A549 (cell line): ENCODE measurements around the gene FOS.
A peak's percentile ranks its signal among the peaks of the same experiment; 100 is the strongest.

ENCODE experiments used
- CTCF ChIP-seq: fragments of >200 bp; sonication (Bioruptor Twin); formaldehyde crosslinking; IDR thresholded peaks from 3 replicates; pipeline ENCODE4 v1.5.1; 2016
- EHMT2 ChIP-seq: fragments of 200-600 bp; sonication (generic); IDR thresholded peaks from 2 replicates; pipeline ENCODE4 v1.6.1; 2016; ENCODE audit warnings: antibody characterized with exemption, low read depth, mild to moderate bottlenecking, moderate library complexity
- EP300 ChIP-seq, 2 experiments: fragments of >200 bp; sonication (Bioruptor Twin); formaldehyde crosslinking; IDR thresholded peaks; 2 replicates in 1 of 2; 3 replicates in 1 of 2; pipeline ENCODE4 v1.6.1; 2016 to 2017
- HOXA7 ChIP-seq: fragments of 250-450 bp; sonication (Bioruptor Pico); IDR thresholded peaks from 2 replicates; pipeline ENCODE4 v1.5.0; 2020; ENCODE audit warnings: mild to moderate bottlenecking, moderate library complexity
- JUN ChIP-seq, 2 experiments: fragments of >200 bp; sonication (Bioruptor Twin); formaldehyde crosslinking; IDR thresholded peaks; 2 replicates in 1 of 2; 3 replicates in 1 of 2; pipeline ENCODE4 v1.6.1; 2016 to 2017
- JUNB ChIP-seq: fragments of >200 bp; sonication (Bioruptor Twin); formaldehyde crosslinking; IDR thresholded peaks from 2 replicates; pipeline ENCODE4 v1.6.1; 2016
- KDM1A ChIP-seq: fragments of 200-600 bp; sonication (generic); IDR thresholded peaks from 2 replicates; pipeline ENCODE4 v1.6.1; 2016; ENCODE audit warnings: low read depth, mild to moderate bottlenecking
- POLR2A ChIP-seq: IDR thresholded peaks from 2 replicates; pipeline ENCODE4 v1.6.1; 2012; ENCODE audit warnings: mild to moderate bottlenecking, low read length
- RNF2 ChIP-seq: fragments of 200-600 bp; sonication (generic); IDR thresholded peaks from 2 replicates; pipeline ENCODE4 v1.6.1; 2016; ENCODE audit warnings: low read depth, mild to moderate bottlenecking, antibody characterized with exemption, moderate library complexity, borderline replicate concordance
- ZC3H11A ChIP-seq: fragments of 450-650 bp; IDR thresholded peaks from 2 replicates; pipeline ENCODE4 v1.6.1; 2014; ENCODE audit warnings: antibody characterized with exemption, mild to moderate bottlenecking
- ZSCAN20 ChIP-seq: fragments of 250-450 bp; sonication (Bioruptor Pico); IDR thresholded peaks from 2 replicates; pipeline ENCODE4 v1.8.0; 2022; ENCODE audit warnings: mild to moderate bottlenecking, moderate library complexity
- TF ChIP-seq, protein P1 (sequence below): IDR thresholded peaks from 2 replicates; pipeline ENCODE4 v1.6.1; 2012

GRCh38 chr14:75306927-75307699, 28.5 kb downstream of the FOS start:
- TF ChIP-seq JUNB (no peak), CTCF (peak; percentile 66), EP300 (IDR thresholded peaks at IDR 0.05) (no peak), ZSCAN20 (CRISPR knock-in tag) (no peak), EHMT2 (no peak), POLR2A (no peak), RNF2 (no peak), KDM1A (no peak), JUN (IDR thresholded peaks at IDR 0.05) (no peak), ZC3H11A (no peak), HOXA7 (no peak)
- TF ChIP-seq, protein P1, sequence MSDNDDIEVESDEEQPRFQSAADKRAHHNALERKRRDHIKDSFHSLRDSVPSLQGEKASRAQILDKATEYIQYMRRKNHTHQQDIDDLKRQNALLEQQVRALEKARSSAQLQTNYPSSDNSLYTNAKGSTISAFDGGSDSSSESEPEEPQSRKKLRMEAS, result no peak
